Loucy (cell line): ENCODE data around the gene ZNF362.

Experiments used
- H2AFZ ChIP-seq: fragments of 200-600 bp; sonication (generic); 2 replicates; pipeline ENCODE4 v1.6.0; 2016; ENCODE audit warnings: antibody characterized with exemption, mild to moderate bottlenecking, low read length, moderate library complexity
- H3F3A ChIP-seq: fragments of 200-600 bp; 2 replicates; pipeline ENCODE4 v1.6.0; 2016; ENCODE audit warnings: antibody characterized with exemption, low read depth, mild to moderate bottlenecking
- H3K27me3 ChIP-seq: fragments of 200-600 bp; sonication (generic); 2 replicates; pipeline ENCODE4 v1.6.1; 2014; ENCODE audit warnings: low read length, mild to moderate bottlenecking; ENCODE audit not compliant: insufficient read depth, poor library complexity, severe bottlenecking
- H3K36me3 ChIP-seq: fragments of 200-600 bp; sonication (generic); 2 replicates; pipeline ENCODE4 v1.6.1; 2016; ENCODE audit warnings: low read length; ENCODE audit not compliant: insufficient read depth
- H3K4me1 ChIP-seq: fragments of 200-600 bp; sonication (generic); 2 replicates; pipeline ENCODE4 v1.5.1; 2014; ENCODE audit warnings: low read length, mild to moderate bottlenecking; ENCODE audit not compliant: insufficient read depth, poor library complexity, severe bottlenecking
- H3K4me2 ChIP-seq: fragments of 200-600 bp; sonication (generic); 2 replicates; pipeline ENCODE4 v1.6.0; 2014; ENCODE audit warnings: antibody characterized with exemption, low read length, low read depth, mild to moderate bottlenecking; ENCODE audit not compliant: poor library complexity, severe bottlenecking
- H3K4me3 ChIP-seq: fragments of 200-600 bp; sonication (generic); 2 replicates; pipeline ENCODE4 v1.5.1; 2014; ENCODE audit warnings: low read length, mild to moderate bottlenecking, mixed read lengths; ENCODE audit not compliant: poor library complexity, severe bottlenecking
- H3K79me2 ChIP-seq: fragments of 200-600 bp; sonication (generic); 2 replicates; pipeline ENCODE4 v1.6.1; 2014; ENCODE audit warnings: low read length; ENCODE audit not compliant: insufficient read depth
- H3K9ac ChIP-seq: fragments of 200-600 bp; sonication (generic); 2 replicates; pipeline ENCODE4 v1.6.0; 2014; ENCODE audit warnings: mild to moderate bottlenecking, low read depth, low read length, moderate library complexity; ENCODE audit not compliant: poor library complexity, severe bottlenecking
- H3K9me2 ChIP-seq: fragments of 200-600 bp; sonication (generic); replicated peaks from 2 replicates; pipeline ENCODE4 v1.6.1; 2016; ENCODE audit warnings: low read depth, low read length, mixed read lengths
- H3K9me3 ChIP-seq: fragments of 200-600 bp; sonication (generic); 2 replicates; pipeline ENCODE4 v1.6.1; 2014; ENCODE audit warnings: mild to moderate bottlenecking, antibody characterized with exemption, low read length, low read depth; ENCODE audit not compliant: insufficient read depth
- H4K20me1 ChIP-seq: fragments of 200-600 bp; sonication (generic); 2 replicates; pipeline ENCODE4 v1.6.0; 2014; ENCODE audit warnings: antibody characterized with exemption, low read length, mild to moderate bottlenecking; ENCODE audit not compliant: insufficient read depth, poor library complexity, severe bottlenecking
- EZH2phosphoT487 ChIP-seq: fragments of 200-600 bp; IDR thresholded peaks from 2 replicates; pipeline ENCODE4 v1.6.1; 2018; ENCODE audit warnings: antibody characterized with exemption, mild to moderate bottlenecking, moderate library complexity, borderline replicate concordance
- TF ChIP-seq, protein P1 (sequence below): fragments of 200-600 bp; sonication (generic); conservative IDR thresholded peaks from 2 replicates; pipeline ENCODE4 v1.5.1; 2014; ENCODE audit warnings: mild to moderate bottlenecking, antibody characterized with exemption, low read length

The ZNF362 gene

DNA sequence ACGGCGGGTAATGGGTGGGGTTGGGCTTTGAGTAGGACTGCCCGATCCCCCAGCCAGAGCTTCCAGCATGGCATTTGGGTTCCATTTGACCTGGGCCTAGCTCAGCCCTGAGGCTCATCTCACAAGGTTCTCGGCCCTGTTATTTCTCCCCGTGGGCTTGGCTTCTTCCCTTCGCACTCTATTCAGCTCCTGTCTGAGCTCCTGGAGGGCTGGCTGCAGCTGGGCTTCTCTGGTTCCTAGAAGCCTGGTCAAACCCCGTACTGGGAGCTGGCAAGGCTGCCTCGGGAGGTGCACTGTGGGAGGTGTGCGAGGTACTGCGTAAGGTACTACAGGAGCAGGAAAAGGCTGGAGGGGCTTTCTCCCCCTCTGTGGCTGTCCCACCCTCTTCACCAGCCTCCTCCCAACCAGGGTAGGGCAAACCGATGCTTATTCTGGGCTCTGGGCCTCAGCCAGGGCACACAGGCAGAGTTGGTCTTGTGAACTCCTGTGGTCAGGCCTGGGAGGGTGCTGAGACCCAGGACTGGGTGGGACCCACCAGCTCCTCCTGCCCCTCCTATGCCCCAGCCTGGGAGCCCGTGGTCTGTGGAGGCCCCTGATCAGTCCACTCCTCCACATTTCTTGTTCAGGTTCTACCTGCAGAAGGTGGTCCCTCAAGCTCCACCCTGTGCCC is 63.8 kb downstream of the ZNF362 start:
- H3K4me1 ChIP-seq: no peaks in the 10 kb centered on the region
- H3K36me3 ChIP-seq: peaks cover 23% of the 10 kb centered on the region; the same call in 1 of the 2 replicates
- no peaks in the 10 kb centered on the region for H3K9me3 ChIP-seq
- H3K27me3 ChIP-seq: no peaks in the 10 kb centered on the region
- H4K20me1 ChIP-seq: no peaks in the 10 kb centered on the region
- no peak overlapping the region for H3K9ac ChIP-seq
- no peaks in the 10 kb centered on the region for H3F3A ChIP-seq
- no peaks in the 10 kb centered on the region for H3K9me2 ChIP-seq
- H2AFZ ChIP-seq: no peak overlapping the region
- H3K79me2 ChIP-seq: no peaks in the 10 kb centered on the region
- no peak overlapping the region for H3K4me3 ChIP-seq
- TF ChIP-seq, protein P1, sequence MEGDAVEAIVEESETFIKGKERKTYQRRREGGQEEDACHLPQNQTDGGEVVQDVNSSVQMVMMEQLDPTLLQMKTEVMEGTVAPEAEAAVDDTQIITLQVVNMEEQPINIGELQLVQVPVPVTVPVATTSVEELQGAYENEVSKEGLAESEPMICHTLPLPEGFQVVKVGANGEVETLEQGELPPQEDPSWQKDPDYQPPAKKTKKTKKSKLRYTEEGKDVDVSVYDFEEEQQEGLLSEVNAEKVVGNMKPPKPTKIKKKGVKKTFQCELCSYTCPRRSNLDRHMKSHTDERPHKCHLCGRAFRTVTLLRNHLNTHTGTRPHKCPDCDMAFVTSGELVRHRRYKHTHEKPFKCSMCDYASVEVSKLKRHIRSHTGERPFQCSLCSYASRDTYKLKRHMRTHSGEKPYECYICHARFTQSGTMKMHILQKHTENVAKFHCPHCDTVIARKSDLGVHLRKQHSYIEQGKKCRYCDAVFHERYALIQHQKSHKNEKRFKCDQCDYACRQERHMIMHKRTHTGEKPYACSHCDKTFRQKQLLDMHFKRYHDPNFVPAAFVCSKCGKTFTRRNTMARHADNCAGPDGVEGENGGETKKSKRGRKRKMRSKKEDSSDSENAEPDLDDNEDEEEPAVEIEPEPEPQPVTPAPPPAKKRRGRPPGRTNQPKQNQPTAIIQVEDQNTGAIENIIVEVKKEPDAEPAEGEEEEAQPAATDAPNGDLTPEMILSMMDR: no peak
- no peak for TF ChIP-seq EZH2phosphoT487
- no peak overlapping the region for H3K4me2 ChIP-seq

DNA sequence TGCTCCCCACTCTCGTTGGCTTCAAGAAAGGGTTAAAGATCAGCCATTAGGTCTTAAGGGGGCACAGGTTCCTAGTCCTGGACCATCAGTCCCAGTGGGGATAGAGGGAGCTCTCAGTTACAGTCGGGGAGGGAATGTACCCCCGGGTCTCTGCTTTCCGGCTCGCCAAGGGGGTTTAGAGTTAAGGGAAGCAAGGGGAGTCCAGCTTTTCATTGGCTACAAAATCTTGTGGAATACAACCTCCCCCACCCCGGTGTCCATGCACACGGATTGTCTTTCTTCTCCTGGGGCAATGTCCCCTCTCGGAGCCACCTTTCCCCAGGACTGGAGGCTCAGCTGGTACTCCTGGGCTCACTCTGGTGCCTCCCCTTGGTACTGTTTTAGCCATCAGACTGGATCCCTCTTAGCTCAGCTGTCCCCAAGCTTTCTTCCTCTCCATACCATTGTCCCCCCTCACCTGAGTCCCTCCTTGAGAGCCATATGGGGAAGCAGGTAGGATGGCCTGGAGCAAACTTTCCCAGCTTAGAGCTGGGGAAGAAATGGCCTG is 64.4 kb downstream of the ZNF362 start, which contains the start of gene A3GALT2:
Gene A3GALT2 (minus strand): TSS at position 480 of the 547 bp plus-strand sequence. CDS start 0 bp downstream, at position 480.
- Histone ChIP-seq H2AFZ (no peak within 1 kb of the TSS), H3K27me3 (no peaks in the 10 kb centered on the region), H3K9ac (no peak within 1 kb of the TSS)

GRCh38 chr1:33321178-33321577 is 64.9 kb downstream of the ZNF362 start:
- Histone ChIP-seq H3K9ac (no peak overlapping the region), H3K36me3 (peaks cover 34% of the 10 kb centered on the region), H3K4me2 (no peak overlapping the region), H3K4me1 (no peaks in the 10 kb centered on the region), H2AFZ (no peak overlapping the region), H3K79me2 (no peaks in the 10 kb centered on the region), H3K9me3 (no peaks in the 10 kb centered on the region), H3F3A (no peaks in the 10 kb centered on the region), H4K20me1 (no peaks in the 10 kb centered on the region), H3K27me3 (no peaks in the 10 kb centered on the region), H3K9me2 (no peaks in the 10 kb centered on the region), H3K4me3 (no peak overlapping the region)
- TF ChIP-seq EZH2phosphoT487: no peak
- TF ChIP-seq, protein P1: no peak

More for the DNA sequence above, 64.4 kb downstream of the ZNF362 start, which contains the start of gene A3GALT2:
- peaks cover 29% of the 10 kb centered on the region for H3K36me3 ChIP-seq
- no peaks in the 10 kb centered on the region for H3F3A ChIP-seq
- H3K4me3 ChIP-seq: no peak within 1 kb of the TSS
- H4K20me1 ChIP-seq: no peaks in the 10 kb centered on the region
- no peaks in the 10 kb centered on the region for H3K79me2 ChIP-seq
- no peaks in the 10 kb centered on the region for H3K9me3 ChIP-seq
- no peaks in the 10 kb centered on the region for H3K4me1 ChIP-seq
- TF ChIP-seq, protein P1: no peak
- no peak for TF ChIP-seq EZH2phosphoT487
- H3K9me2 ChIP-seq: no peaks in the 10 kb centered on the region
- no peak within 1 kb of the TSS for H3K4me2 ChIP-seq
